Neural progenitor cell (in vitro differentiated cells): ENCODE data around the gene RAB29.
A peak's percentile ranks its signal among the peaks of the same experiment; 100 is the strongest.

Experiments used
- EZH2 ChIP-seq: fragments of 200-600 bp; sonication (generic); IDR thresholded peaks from 2 replicates; pipeline ENCODE4 v1.6.1; 2017; ENCODE audit warnings: antibody characterized with exemption, mild to moderate bottlenecking, moderate library complexity
- EZH2phosphoT487 ChIP-seq: fragments of 200-600 bp; sonication (generic); IDR thresholded peaks from 2 replicates; pipeline ENCODE4 v1.6.1; 2017; ENCODE audit warnings: antibody characterized with exemption
- TF ChIP-seq, protein P1 (sequence below): fragments of 200-600 bp; sonication (generic); IDR thresholded peaks from 2 replicates; pipeline ENCODE4 v1.5.1; 2017; ENCODE audit warnings: antibody characterized with exemption, mild to moderate bottlenecking

DNA sequence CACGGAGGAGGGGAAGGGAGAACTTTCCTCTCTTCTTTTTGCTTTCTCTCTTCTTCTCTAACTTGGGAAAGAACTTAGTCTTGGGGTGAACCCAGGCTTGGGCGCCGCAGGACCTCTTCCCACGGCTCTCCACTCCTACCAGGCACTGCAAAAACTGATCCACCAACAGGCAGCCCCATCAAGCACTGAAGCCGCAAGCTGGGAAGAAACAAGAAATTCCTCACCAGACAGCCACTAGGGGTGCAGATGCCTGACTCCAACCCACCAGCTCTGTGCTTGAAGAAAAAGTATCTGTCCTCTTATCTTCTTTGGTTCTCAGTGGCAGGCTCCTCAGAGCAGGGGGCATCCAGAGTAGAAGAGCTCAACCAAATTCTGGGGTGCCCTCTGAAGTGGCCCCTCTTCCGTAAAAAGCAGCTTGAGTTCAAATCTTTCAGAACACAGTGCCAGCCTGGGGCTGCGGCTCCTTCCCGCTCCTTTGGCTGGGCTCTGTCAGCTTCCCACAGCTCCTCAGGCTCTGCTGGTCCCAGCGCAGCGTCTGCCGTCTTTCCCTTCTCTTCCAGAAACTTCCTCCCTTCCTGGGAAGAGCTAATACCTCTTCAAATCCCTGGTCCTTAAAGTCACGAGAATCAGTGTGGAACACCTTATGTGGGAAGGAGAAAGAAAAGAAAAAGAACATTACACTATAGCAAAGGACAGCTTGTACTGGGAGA is 35.3 kb upstream of the RAB29 start:
- TF ChIP-seq, protein P1, sequence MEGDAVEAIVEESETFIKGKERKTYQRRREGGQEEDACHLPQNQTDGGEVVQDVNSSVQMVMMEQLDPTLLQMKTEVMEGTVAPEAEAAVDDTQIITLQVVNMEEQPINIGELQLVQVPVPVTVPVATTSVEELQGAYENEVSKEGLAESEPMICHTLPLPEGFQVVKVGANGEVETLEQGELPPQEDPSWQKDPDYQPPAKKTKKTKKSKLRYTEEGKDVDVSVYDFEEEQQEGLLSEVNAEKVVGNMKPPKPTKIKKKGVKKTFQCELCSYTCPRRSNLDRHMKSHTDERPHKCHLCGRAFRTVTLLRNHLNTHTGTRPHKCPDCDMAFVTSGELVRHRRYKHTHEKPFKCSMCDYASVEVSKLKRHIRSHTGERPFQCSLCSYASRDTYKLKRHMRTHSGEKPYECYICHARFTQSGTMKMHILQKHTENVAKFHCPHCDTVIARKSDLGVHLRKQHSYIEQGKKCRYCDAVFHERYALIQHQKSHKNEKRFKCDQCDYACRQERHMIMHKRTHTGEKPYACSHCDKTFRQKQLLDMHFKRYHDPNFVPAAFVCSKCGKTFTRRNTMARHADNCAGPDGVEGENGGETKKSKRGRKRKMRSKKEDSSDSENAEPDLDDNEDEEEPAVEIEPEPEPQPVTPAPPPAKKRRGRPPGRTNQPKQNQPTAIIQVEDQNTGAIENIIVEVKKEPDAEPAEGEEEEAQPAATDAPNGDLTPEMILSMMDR, result peak; percentile 36
- TF ChIP-seq EZH2, result no peak
- TF ChIP-seq EZH2phosphoT487, result no peak
